HepG2 (cell line): ENCODE measurements around the gene GPLD1. TPM values are rescaled to one million over a fixed set of nuclear protein-coding genes. Genes with fewer than 3 reads are reported as not detected.

ENCODE experiments used
- ATAC-seq: fragments of 200-7000 bp; cut with Tn5 transposase; 3 replicates; pipeline ENCODE4 v1.9.1; 2020; ENCODE audit warnings: mild to moderate bottlenecking, moderate library complexity
- BruUV-seq: library from RNA; stranded (reverse); fragments of 400-500 nt; replicated peaks from 2 replicates; lab custom pipeline; 2021; lab: Mats Ljungman, UMichigan
- CTCF ChIA-PET: fragments of 300-600 bp; formaldehyde crosslinking; extraction: SDS; loops from one replicate; lab custom pipeline; 2021; ENCODE audit warnings: low total read pairs, inconsistent platforms, low intra/inter-chr PET ratio; lab: Yijun Ruan, JAX
- POLR2A ChIA-PET: fragments of 350-600 bp; sonication (Branson Sonifier 250); formaldehyde crosslinking; loops from one replicate; lab custom pipeline; 2020; ENCODE audit warnings: antibody characterized with exemption, inconsistent platforms; lab: Yijun Ruan, JAX
- DNase-seq: peaks from one replicate; pipeline ENCODE4 v3.0.0-alpha.2; 2015; ENCODE audit warnings: low spot score
- FAIRE-seq: peaks from 3 replicates; lab custom pipeline; 2011; peaks lifted over from hg19 to GRCh38; lab: Jason Lieb, UNC
- H2AFZ ChIP-seq: one replicate; pipeline ENCODE4 v1.6.1; 2011; ENCODE audit warnings: low read length, inconsistent platforms
- H3K27ac ChIP-seq: fragments of 300-600 bp; 3 replicates; pipeline ENCODE4 v1.8.0; 2011; ENCODE audit warnings: mixed run types, mild to moderate bottlenecking, mixed read lengths, low read length, inconsistent platforms; ENCODE audit not compliant: insufficient read depth; ENCODE audit errors: extremely low read length
- H3K27me3 ChIP-seq, 2 experiments: fragments of 200-600 bp in 1 of 2; 2 replicates in 1 of 2; 3 replicates in 1 of 2; pipeline versions ENCODE4 v1.6.0 to v1.8.0; 2011; ENCODE audit warnings: low read length in 2 of 2, mild to moderate bottlenecking in 2 of 2, moderate library complexity in 2 of 2, inconsistent platforms in 1 of 2; ENCODE audit not compliant: insufficient read depth in 2 of 2, control insufficient read depth in 1 of 2
- H3K36me3 ChIP-seq, 2 experiments: fragments of 200-600 bp in 1 of 2; replicated peaks in 1 of 2; 2 replicates in 1 of 2; 3 replicates in 1 of 2; pipeline versions ENCODE4 v1.5.1 to v1.8.0; 2011; ENCODE audit warnings: low read length in 2 of 2, inconsistent platforms in 1 of 2; ENCODE audit not compliant: insufficient read depth in 2 of 2, control insufficient read depth in 1 of 2
- H3K4me1 ChIP-seq: 2 replicates; pipeline ENCODE4 v1.5.1; 2012; ENCODE audit warnings: low read length, inconsistent platforms; ENCODE audit not compliant: insufficient read depth
- H3K4me2 ChIP-seq: 2 replicates; pipeline ENCODE4 v1.6.0; 2011; ENCODE audit warnings: low read depth, low read length, inconsistent platforms
- H3K4me3 ChIP-seq, 3 experiments: fragments of 200-600 bp in 1 of 3; sonication (generic), shearing (Covaris generic) in 1 of 3; replicated peaks in 1 of 3; 2 replicates each; pipeline ENCODE4 v1.5.1; 2011 to 2016; ENCODE audit warnings: low read length in 3 of 3, inconsistent platforms in 2 of 3, low read depth in 2 of 3, mild to moderate bottlenecking in 2 of 3, control low read depth in 1 of 3, mixed read lengths in 1 of 3; ENCODE audit not compliant: insufficient read depth in 1 of 3
- H3K79me2 ChIP-seq: one replicate; pipeline ENCODE4 v1.6.1; 2011; ENCODE audit warnings: low read length, inconsistent platforms; ENCODE audit not compliant: insufficient read depth
- H3K9ac ChIP-seq: 2 replicates; pipeline ENCODE4 v1.6.0; 2011; ENCODE audit warnings: mild to moderate bottlenecking, low read depth, low read length, inconsistent platforms; ENCODE audit not compliant: insufficient read depth
- H3K9me3 ChIP-seq: 2 replicates; pipeline ENCODE4 v1.5.1; 2012; ENCODE audit warnings: mild to moderate bottlenecking, low read length
- H4K20me1 ChIP-seq: 2 replicates; pipeline ENCODE4 v1.6.0; 2011; ENCODE audit warnings: inconsistent platforms, mild to moderate bottlenecking, low read length, moderate library complexity; ENCODE audit not compliant: insufficient read depth
- CEBPB ChIP-seq: IDR thresholded peaks from 2 replicates; pipeline ENCODE4 v1.6.1; 2011; ENCODE audit warnings: low read depth, low read length, improper control_type of control experiment, borderline replicate concordance
- ISX ChIP-seq: sonication (generic); formaldehyde crosslinking; conservative IDR thresholded peaks from 2 replicates; pipeline ENCODE4 v1.5.0; 2020; ENCODE audit warnings: missing genetic modification reagents
- ZNF646 ChIP-seq: sonication (generic); formaldehyde crosslinking; IDR thresholded peaks from 2 replicates; pipeline ENCODE4 v1.9.0; 2021; ENCODE audit warnings: mild to moderate bottlenecking, missing genetic modification reagents
- WGBS: methylation state at CpG from one replicate; pipeline ENCODE4 v1.1.6; 2017; ENCODE audit warnings: low lambda C conversion rate; 5-methylcytosine and 5-hydroxymethylcytosine counted together
- in situ Hi-C: cut with HindIII; loops from 2 replicates; pipeline ENCODE4 v1.10.0; 2017; ENCODE audit warnings: low pct_unique_long_range_greater_than_20kb; ENCODE audit not compliant: extremely low pct_ligation_motif_present
- intact Hi-C: fragments of 100-400 bp; cut with micrococcal nuclease; formaldehyde crosslinking; loops from one replicate; pipeline ENCODE4 v1.10.0; 2022; ENCODE audit not compliant: unreplicated experiment
- polyA plus RNA-seq, 8 experiments: library from polyadenylated mRNA; depleted of rRNA in 3 of 8; stranded (reverse) in 7 of 8; unstranded in 1 of 8; fragments of >200 nt; fragmentation: Illumina TruSeq in 4 of 8; extraction: Trizol in 4 of 8; gene quantifications; 2 replicates each; pipeline versions ENCODE4 v1.2.1 to v1.2.3, GENCODE V29; 2011 to 2016; ENCODE audit warnings: low read depth in 4 of 8, missing spikeins in 1 of 8, mixed read lengths in 1 of 8; ENCODE audit not compliant: insufficient read depth in 1 of 8
- total RNA-seq, 5 experiments: library from RNA; depleted of rRNA; stranded (reverse); fragments of >200 nt; fragmentation: Illumina TruSeq; extraction: Trizol; gene quantifications; 2 replicates each; pipeline ENCODE4 v1.2.3, GENCODE V29; 2016; ENCODE audit warnings: low read depth in 1 of 5

GPLD1 gene
- total and polyA plus RNA-seq, 2 of the 13 experiments (the other 11 are each of a cell fraction or from before 2014, with no cell fraction given) = 6.2 to 7.6 TPM

DNA sequence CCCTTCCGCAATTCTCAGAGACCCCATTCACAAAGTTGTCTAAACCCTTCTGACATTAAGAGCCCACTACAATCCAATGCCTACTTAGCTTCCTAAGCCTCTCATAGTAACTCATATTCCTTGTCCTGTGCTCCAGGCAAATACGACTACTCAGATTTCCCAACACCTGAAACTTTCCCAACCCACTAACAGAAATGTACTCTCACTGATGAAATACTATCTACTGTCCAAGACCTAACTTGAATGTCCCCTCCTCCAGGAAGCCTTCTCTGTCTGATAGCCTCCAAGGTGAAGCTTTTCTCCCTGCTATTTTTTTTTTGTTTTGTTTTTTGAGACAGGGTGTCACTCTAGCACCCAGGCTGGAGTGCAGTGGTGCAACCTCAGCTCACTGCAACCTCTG lies 30.4 kb downstream of the GPLD1 start:
- Histone ChIP-seq H3K9ac (no peak overlapping the region), H3K27me3 (no peaks in the 10 kb centered on the region), H3K27ac (no peak overlapping the region), H3K4me2 (no peak overlapping the region), H3K79me2 (no peaks in the 10 kb centered on the region), H4K20me1 (no peaks in the 10 kb centered on the region), H3K4me3 (no peak overlapping the region), H2AFZ (no peak overlapping the region), H3K4me1 (no peaks in the 10 kb centered on the region), H3K9me3 (no peaks in the 10 kb centered on the region), H3K36me3 (no peaks in the 10 kb centered on the region)
- DNase-seq = no peak
- BruUV-seq = no TSS peak
- CTCF ChIA-PET = no interaction called here
- in situ Hi-C loops (no loop called here), intact Hi-C loops (no loop called here)
- TF ChIP-seq ISX (CRISPR knock-in tag) (no peak), CEBPB (peak; percentile 42; the same call in 1 of the 2 replicates), ZNF646 (no peak)
- ATAC-seq = no peak; the same call in 2 of the 3 replicates
- no peak for FAIRE-seq
- 95% methylated on average over 2 of the region's 2 CpGs for WGBS
- POLR2A ChIA-PET = no interaction called here
